GM23338 (cell line): ENCODE results near the gene PTPRA. TPM values are rescaled to one million over a fixed set of nuclear protein-coding genes. Genes with fewer than 3 reads are reported as not detected.

Source experiments
- ATAC-seq: fragments of 200-7000 bp; cut with Tn5 transposase; 3 replicates; pipeline ENCODE4 v1.9.1; 2020
- DNase-seq: peaks from one replicate; pipeline ENCODE4 v3.0.0-alpha.2; 2015; ENCODE audit warnings: low spot score
- H2AFZ ChIP-seq: fragments of 200-600 bp; sonication (generic); 2 replicates; pipeline ENCODE4 v1.8.0; 2016; ENCODE audit warnings: antibody characterized with exemption, mild to moderate bottlenecking, moderate library complexity
- H3F3A ChIP-seq: fragments of 200-600 bp; sonication (generic); replicated peaks from 2 replicates; pipeline ENCODE4 v1.8.0; 2017; ENCODE audit warnings: antibody characterized with exemption, mixed run types, low read depth
- H3K27ac ChIP-seq: fragments of 200-600 bp; sonication (generic); 2 replicates; pipeline ENCODE4 v1.6.1; 2016; ENCODE audit warnings: low read depth
- H3K27me3 ChIP-seq: fragments of 200-600 bp; sonication (generic); 2 replicates; pipeline ENCODE4 v1.8.0; 2016; ENCODE audit warnings: mild to moderate bottlenecking, mixed run types, moderate library complexity; ENCODE audit not compliant: insufficient read depth
- H3K36me3 ChIP-seq: fragments of 200-600 bp; sonication (generic); 2 replicates; pipeline ENCODE4 v1.8.0; 2016; ENCODE audit warnings: mild to moderate bottlenecking; ENCODE audit not compliant: insufficient read depth
- H3K4me1 ChIP-seq: fragments of 200-600 bp; sonication (generic); 2 replicates; pipeline ENCODE4 v1.8.0; 2016; ENCODE audit warnings: mild to moderate bottlenecking, moderate library complexity; ENCODE audit not compliant: insufficient read depth
- H3K4me2 ChIP-seq: fragments of 200-600 bp; sonication (generic); 2 replicates; pipeline ENCODE4 v1.7.1; 2017; ENCODE audit warnings: mixed run types
- H3K4me3 ChIP-seq: fragments of 200-600 bp; sonication (generic); 2 replicates; pipeline ENCODE4 v1.6.1; 2016; ENCODE audit warnings: mixed run types
- H3K79me2 ChIP-seq: fragments of 200-600 bp; sonication (generic); replicated peaks from 2 replicates; pipeline ENCODE4 v1.8.0; 2017; ENCODE audit warnings: mild to moderate bottlenecking; ENCODE audit not compliant: insufficient read depth
- H3K9me2 ChIP-seq: fragments of 200-600 bp; sonication (generic); 2 replicates; pipeline ENCODE4 v1.8.0; 2017; ENCODE audit not compliant: insufficient read depth
- H4K20me1 ChIP-seq: fragments of 200-600 bp; sonication (generic); replicated peaks from 2 replicates; pipeline ENCODE4 v1.8.0; 2017; ENCODE audit warnings: mild to moderate bottlenecking; ENCODE audit not compliant: insufficient read depth
- H3K27ac Mint-ChIP-seq: 2 replicates; pipeline ENCODE4 v1.8.0; 2020; ENCODE audit warnings: inconsistent platforms, mild to moderate bottlenecking, moderate library complexity, mixed read lengths
- H3K27me3 Mint-ChIP-seq: 3 replicates; pipeline ENCODE4 v1.8.0; 2022; ENCODE audit warnings: low read depth, mild to moderate bottlenecking, moderate library complexity, mixed read lengths, inconsistent platforms; ENCODE audit not compliant: insufficient read depth, poor library complexity
- H3K36me3 Mint-ChIP-seq: 3 replicates; pipeline ENCODE4 v1.8.0; 2021; ENCODE audit warnings: low read depth, mild to moderate bottlenecking, inconsistent platforms, moderate library complexity, mixed read lengths
- H3K4me1 Mint-ChIP-seq: 3 replicates; pipeline ENCODE4 v1.8.0; 2020; ENCODE audit warnings: mild to moderate bottlenecking, inconsistent platforms, mixed read lengths
- H3K4me3 Mint-ChIP-seq: 3 replicates; pipeline ENCODE4 v1.8.0; 2021; ENCODE audit warnings: moderate library complexity, mild to moderate bottlenecking, inconsistent platforms, mixed read lengths
- H3K9me3 Mint-ChIP-seq: 3 replicates; pipeline ENCODE4 v1.8.0; 2020; ENCODE audit warnings: moderate library complexity, mild to moderate bottlenecking, inconsistent platforms, mixed read lengths
- CREB1 ChIP-seq: fragments of 250-450 bp; sonication (Bioruptor Pico); IDR thresholded peaks from 2 replicates; pipeline ENCODE4 v1.5.0; 2020; ENCODE audit warnings: low read depth, mild to moderate bottlenecking, moderate library complexity
- ETS1 ChIP-seq: IDR thresholded peaks from 2 replicates; pipeline ENCODE4 v1.6.1; 2016; ENCODE audit warnings: antibody characterized with exemption
- EZH2 ChIP-seq: fragments of 200-600 bp; sonication (generic); IDR thresholded peaks from one replicate; pipeline ENCODE4 v1.8.0; 2017; ENCODE audit warnings: antibody characterized with exemption, mild to moderate bottlenecking, low read depth; ENCODE audit not compliant: unreplicated experiment
- EZH2phosphoT487 ChIP-seq: fragments of 200-600 bp; sonication (generic); IDR thresholded peaks from one replicate; pipeline ENCODE4 v1.8.1; 2018; ENCODE audit warnings: antibody characterized with exemption; ENCODE audit not compliant: unreplicated experiment
- JUNB ChIP-seq: IDR thresholded peaks from one replicate; pipeline ENCODE4 v1.6.1; 2016; ENCODE audit warnings: antibody characterized with exemption; ENCODE audit not compliant: unreplicated experiment
- NANOG ChIP-seq: IDR thresholded peaks from 2 replicates; pipeline ENCODE4 v1.6.1; 2016; ENCODE audit warnings: antibody characterized with exemption, borderline replicate concordance
- STAT1 ChIP-seq: IDR thresholded peaks from one replicate; pipeline ENCODE4 v1.6.1; 2016; ENCODE audit warnings: antibody characterized with exemption; ENCODE audit not compliant: unreplicated experiment
- ZNF114 ChIP-seq: fragments of 250-450 bp; sonication (Bioruptor Pico); IDR thresholded peaks from 2 replicates; pipeline ENCODE4 v1.5.0; 2020; ENCODE audit warnings: mild to moderate bottlenecking, moderate library complexity
- ZNF331 ChIP-seq: fragments of 250-450 bp; sonication (Bioruptor Pico); IDR thresholded peaks from 2 replicates; pipeline ENCODE4 v1.5.0; 2020; ENCODE audit warnings: low read depth, mild to moderate bottlenecking, moderate library complexity
- ZNF462 ChIP-seq: fragments of 250-450 bp; sonication (Bioruptor Pico); IDR thresholded peaks from 2 replicates; pipeline ENCODE4 v1.5.0; 2020; ENCODE audit warnings: mild to moderate bottlenecking, moderate library complexity
- polyA plus RNA-seq: library from polyadenylated mRNA; unstranded; fragments of >200 nt; fragmentation: Nextera tagmentation; extraction: Ambion mirVana; gene quantifications from 2 replicates; pipeline ENCODE4 v1.2.1, GENCODE V29; 2016
- total RNA-seq: library from RNA; depleted of rRNA; stranded (reverse); fragments of >200 nt; shearing (Covaris generic); gene quantifications from 2 replicates; pipeline ENCODE4 v1.2.3, GENCODE V29; 2014
- TF ChIP-seq, protein P1 (sequence below), 2 experiments: fragments of 200-600 bp in 1 of 2; sonication (generic) in 1 of 2; conservative IDR thresholded peaks; 2 replicates each; pipeline versions ENCODE4 v1.5.1 to v1.6.1; 2016 to 2017; ENCODE audit warnings: antibody characterized with exemption in 2 of 2, low read depth in 2 of 2, mild to moderate bottlenecking in 2 of 2, moderate library complexity in 1 of 2

Gene PTPRA
- total and polyA plus RNA-seq, 2 experiments from 2014 or later = 37.8 to 39.3 TPM

DNA sequence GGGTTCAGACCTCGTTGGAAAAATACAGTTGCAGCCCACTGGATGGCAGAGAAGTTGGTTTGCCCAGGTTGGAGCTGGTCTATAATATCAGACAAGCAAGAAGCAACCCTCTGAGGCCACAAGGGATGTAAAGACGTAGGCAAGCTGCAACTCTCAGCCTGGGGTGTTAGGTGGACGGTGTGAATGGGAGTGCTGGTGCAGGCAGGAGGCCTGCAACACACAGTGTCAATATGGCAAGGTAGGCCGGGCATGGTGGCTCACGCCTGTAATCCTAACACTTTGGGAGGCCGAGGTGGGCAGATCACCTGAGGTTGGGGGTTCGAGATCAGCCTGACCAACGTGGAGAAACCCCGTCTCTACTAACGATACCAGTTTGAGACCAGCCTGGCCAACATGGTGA lies 22.2 kb upstream of the PTPRA start (continued):
- TF ChIP-seq ZNF462 (CRISPR knock-in tag) (no peak), EZH2 (no peak), JUNB (no peak), EZH2phosphoT487 (no peak), CREB1 (CRISPR knock-in tag) (no peak), NANOG (no peak), ETS1 (no peak), STAT1 (no peak), ZNF331 (no peak)

- Histone ChIP-seq H3K79me2 (no peaks in the 10 kb centered on the region), H3K27me3 (no peaks in the 10 kb centered on the region), H4K20me1 (no peaks in the 10 kb centered on the region), H3K4me1 (no peaks in the 10 kb centered on the region), H3K27ac (no peak overlapping the region), H3F3A (no peaks in the 10 kb centered on the region), H2AFZ (no peak overlapping the region), H3K36me3 (no peaks in the 10 kb centered on the region), H3K9me2 (no peaks in the 10 kb centered on the region), H3K4me3 (no peak overlapping the region), H3K4me2 (no peak overlapping the region)
- peaks cover 2% of the 10 kb centered on the region for H3K27me3 Mint-ChIP-seq
- ATAC-seq (no peak), DNase-seq (no peak)
- H3K27ac Mint-ChIP-seq = no peak overlapping the region
- H3K4me1 Mint-ChIP-seq = no peaks in the 10 kb centered on the region
- peaks cover 3% of the 10 kb centered on the region; the same call in 1 of the 3 replicates for H3K36me3 Mint-ChIP-seq
- H3K9me3 Mint-ChIP-seq = no peaks in the 10 kb centered on the region
- H3K4me3 Mint-ChIP-seq = no peak overlapping the region
- TF ChIP-seq ETS1 (no peak), NANOG (no peak), EZH2 (no peak), CREB1 (CRISPR knock-in tag) (no peak), ZNF114 (CRISPR knock-in tag) (no peak)
- TF ChIP-seq, protein P1, sequence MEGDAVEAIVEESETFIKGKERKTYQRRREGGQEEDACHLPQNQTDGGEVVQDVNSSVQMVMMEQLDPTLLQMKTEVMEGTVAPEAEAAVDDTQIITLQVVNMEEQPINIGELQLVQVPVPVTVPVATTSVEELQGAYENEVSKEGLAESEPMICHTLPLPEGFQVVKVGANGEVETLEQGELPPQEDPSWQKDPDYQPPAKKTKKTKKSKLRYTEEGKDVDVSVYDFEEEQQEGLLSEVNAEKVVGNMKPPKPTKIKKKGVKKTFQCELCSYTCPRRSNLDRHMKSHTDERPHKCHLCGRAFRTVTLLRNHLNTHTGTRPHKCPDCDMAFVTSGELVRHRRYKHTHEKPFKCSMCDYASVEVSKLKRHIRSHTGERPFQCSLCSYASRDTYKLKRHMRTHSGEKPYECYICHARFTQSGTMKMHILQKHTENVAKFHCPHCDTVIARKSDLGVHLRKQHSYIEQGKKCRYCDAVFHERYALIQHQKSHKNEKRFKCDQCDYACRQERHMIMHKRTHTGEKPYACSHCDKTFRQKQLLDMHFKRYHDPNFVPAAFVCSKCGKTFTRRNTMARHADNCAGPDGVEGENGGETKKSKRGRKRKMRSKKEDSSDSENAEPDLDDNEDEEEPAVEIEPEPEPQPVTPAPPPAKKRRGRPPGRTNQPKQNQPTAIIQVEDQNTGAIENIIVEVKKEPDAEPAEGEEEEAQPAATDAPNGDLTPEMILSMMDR (conservative IDR thresholded peaks at IDR 0.05; ENCODE audit: low read depth in 2 of 2) = no peak
Measured at GRCh38 chr20:2858591-2858990, 14.7 kb upstream of the PTPRA start.
